ENCODE data around the gene ZSCAN31.

Gene ZSCAN31

DNA sequence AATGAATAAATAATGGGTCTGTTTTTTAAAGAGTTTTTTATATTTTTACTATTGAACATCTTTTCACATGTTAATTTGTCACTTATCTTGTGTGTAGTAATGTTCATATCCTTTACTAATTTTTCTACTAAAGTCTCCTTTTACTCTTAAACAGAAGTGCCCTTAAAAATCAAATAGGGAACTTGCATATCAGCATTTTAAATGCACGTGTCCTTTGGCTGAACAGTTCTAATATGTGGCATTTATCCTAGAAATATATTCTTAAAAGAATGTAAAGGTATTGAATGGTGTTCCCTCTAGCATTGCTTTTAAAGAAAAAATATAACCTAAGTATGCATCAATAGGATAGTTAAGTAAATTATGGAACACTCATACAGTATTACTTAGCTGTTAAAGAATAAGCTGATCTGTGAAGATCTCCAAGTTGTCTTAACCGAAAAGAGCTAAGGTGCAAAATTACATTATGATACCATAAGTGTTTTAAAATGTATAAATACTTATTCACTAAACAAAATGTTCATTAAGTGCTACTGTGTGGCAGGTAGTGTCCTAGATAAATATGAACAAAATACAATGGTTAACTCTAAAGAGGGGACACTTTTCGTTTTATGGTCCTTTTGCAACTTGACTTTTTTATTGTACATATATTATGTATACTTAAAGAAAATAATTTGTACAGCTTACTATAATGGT lies 55.2 kb downstream of the ZSCAN31 start:
- DNase-seq (ENCODE audit: low read depth in 1 of 2, low spot score in 1 of 2), result no peak
- H3K27me3 ChIP-seq (ENCODE audit: insufficient read depth, poor library complexity, severe bottlenecking), result no peaks in the 10 kb centered on the region
- peak overlapping the region; percentile 66 for H3K4me3 ChIP-seq (replicated peaks; ENCODE audit: insufficient read depth, low read length)
- TF ChIP-seq GABPA (IDR thresholded peaks at IDR 0.05; ENCODE audit: low read depth) (no peak), SPI1 (IDR thresholded peaks at IDR 0.05; ENCODE audit: borderline replicate concordance, low read depth) (no peak), POLR2AphosphoS5 (IDR thresholded peaks at IDR 0.05; ENCODE audit: low read depth) (no peak)
- TF ChIP-seq, protein P1, sequence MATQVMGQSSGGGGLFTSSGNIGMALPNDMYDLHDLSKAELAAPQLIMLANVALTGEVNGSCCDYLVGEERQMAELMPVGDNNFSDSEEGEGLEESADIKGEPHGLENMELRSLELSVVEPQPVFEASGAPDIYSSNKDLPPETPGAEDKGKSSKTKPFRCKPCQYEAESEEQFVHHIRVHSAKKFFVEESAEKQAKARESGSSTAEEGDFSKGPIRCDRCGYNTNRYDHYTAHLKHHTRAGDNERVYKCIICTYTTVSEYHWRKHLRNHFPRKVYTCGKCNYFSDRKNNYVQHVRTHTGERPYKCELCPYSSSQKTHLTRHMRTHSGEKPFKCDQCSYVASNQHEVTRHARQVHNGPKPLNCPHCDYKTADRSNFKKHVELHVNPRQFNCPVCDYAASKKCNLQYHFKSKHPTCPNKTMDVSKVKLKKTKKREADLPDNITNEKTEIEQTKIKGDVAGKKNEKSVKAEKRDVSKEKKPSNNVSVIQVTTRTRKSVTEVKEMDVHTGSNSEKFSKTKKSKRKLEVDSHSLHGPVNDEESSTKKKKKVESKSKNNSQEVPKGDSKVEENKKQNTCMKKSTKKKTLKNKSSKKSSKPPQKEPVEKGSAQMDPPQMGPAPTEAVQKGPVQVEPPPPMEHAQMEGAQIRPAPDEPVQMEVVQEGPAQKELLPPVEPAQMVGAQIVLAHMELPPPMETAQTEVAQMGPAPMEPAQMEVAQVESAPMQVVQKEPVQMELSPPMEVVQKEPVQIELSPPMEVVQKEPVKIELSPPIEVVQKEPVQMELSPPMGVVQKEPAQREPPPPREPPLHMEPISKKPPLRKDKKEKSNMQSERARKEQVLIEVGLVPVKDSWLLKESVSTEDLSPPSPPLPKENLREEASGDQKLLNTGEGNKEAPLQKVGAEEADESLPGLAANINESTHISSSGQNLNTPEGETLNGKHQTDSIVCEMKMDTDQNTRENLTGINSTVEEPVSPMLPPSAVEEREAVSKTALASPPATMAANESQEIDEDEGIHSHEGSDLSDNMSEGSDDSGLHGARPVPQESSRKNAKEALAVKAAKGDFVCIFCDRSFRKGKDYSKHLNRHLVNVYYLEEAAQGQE (IDR thresholded peaks at IDR 0.05; ENCODE audit: insufficient replicate concordance, low read depth), result no peak
- TF ChIP-seq, protein P2, sequence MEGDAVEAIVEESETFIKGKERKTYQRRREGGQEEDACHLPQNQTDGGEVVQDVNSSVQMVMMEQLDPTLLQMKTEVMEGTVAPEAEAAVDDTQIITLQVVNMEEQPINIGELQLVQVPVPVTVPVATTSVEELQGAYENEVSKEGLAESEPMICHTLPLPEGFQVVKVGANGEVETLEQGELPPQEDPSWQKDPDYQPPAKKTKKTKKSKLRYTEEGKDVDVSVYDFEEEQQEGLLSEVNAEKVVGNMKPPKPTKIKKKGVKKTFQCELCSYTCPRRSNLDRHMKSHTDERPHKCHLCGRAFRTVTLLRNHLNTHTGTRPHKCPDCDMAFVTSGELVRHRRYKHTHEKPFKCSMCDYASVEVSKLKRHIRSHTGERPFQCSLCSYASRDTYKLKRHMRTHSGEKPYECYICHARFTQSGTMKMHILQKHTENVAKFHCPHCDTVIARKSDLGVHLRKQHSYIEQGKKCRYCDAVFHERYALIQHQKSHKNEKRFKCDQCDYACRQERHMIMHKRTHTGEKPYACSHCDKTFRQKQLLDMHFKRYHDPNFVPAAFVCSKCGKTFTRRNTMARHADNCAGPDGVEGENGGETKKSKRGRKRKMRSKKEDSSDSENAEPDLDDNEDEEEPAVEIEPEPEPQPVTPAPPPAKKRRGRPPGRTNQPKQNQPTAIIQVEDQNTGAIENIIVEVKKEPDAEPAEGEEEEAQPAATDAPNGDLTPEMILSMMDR (IDR thresholded peaks at IDR 0.05; ENCODE audit: insufficient read depth, low read length), result no peak
- H3K27ac ChIP-seq (replicated peaks), result no peak overlapping the region; the same call in 1 of the 2 replicates

DNA sequence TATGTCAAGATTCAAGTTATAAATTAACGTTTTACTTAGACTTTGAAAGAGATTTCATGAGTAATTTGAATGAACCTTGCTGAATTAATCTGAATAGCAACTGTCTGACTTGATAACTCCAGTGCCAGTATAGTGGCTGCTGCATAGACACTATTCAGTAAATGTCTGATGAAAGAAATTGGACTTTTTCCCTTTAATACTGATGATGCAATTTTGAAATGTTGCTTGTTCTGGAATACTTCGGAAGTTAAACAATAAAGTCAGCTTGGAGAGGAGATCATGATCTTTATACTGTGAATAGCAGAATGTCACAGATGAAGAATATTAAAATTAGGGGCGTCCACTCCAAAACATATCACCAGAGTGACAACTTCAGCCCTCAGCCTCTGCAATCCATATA lies 58.2 kb downstream of the ZSCAN31 start:
- Histone ChIP-seq H3K27ac (replicated peaks) (no peak overlapping the region), H3K27me3 (ENCODE audit: insufficient read depth, poor library complexity, severe bottlenecking) (no peaks in the 10 kb centered on the region), H3K4me3 (replicated peaks; ENCODE audit: insufficient read depth, low read length) (no peak overlapping the region)
- no peak for DNase-seq (ENCODE audit: low read depth in 1 of 2, low spot score in 1 of 2)
- TF ChIP-seq, protein P1 (IDR thresholded peaks at IDR 0.05; ENCODE audit: insufficient replicate concordance, low read depth), result no peak
- TF ChIP-seq SPI1 (IDR thresholded peaks at IDR 0.05; ENCODE audit: borderline replicate concordance, low read depth), result no peak
- TF ChIP-seq, protein P2 (IDR thresholded peaks at IDR 0.05; ENCODE audit: insufficient read depth, low read length), result no peak
- no peak for TF ChIP-seq GABPA (IDR thresholded peaks at IDR 0.05; ENCODE audit: low read depth)
- no peak for TF ChIP-seq POLR2AphosphoS5 (IDR thresholded peaks at IDR 0.05; ENCODE audit: low read depth)

DNA sequence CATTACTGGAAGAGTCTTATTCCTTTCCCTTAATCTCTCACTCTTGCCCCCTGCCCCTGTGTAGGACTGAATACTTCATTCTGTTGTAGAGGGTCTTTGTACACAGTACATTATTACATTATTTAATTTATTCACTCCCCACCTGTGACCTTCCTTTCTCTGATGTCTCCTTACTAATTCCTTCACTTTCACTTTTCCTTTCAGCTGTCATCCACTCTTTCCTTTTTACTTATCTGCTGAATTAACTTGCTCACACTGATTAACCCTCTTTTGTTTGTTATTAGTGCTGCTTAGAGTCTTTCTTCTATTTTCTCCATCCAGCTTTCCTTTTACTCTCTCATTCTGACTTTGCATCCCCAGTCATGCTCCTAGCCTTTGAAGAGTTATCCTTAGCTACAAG lies 61.1 kb downstream of the ZSCAN31 start:
- Histone ChIP-seq H3K27ac (replicated peaks) (no peak overlapping the region), H3K4me3 (replicated peaks; ENCODE audit: insufficient read depth, low read length) (no peak overlapping the region), H3K27me3 (ENCODE audit: insufficient read depth, poor library complexity, severe bottlenecking) (no peaks in the 10 kb centered on the region)
- TF ChIP-seq GABPA (IDR thresholded peaks at IDR 0.05; ENCODE audit: low read depth) (no peak), SPI1 (IDR thresholded peaks at IDR 0.05; ENCODE audit: borderline replicate concordance, low read depth) (no peak), POLR2AphosphoS5 (IDR thresholded peaks at IDR 0.05; ENCODE audit: low read depth) (no peak)
- TF ChIP-seq, protein P2 (IDR thresholded peaks at IDR 0.05; ENCODE audit: insufficient read depth, low read length), result no peak
- TF ChIP-seq, protein P1 (IDR thresholded peaks at IDR 0.05; ENCODE audit: insufficient replicate concordance, low read depth), result no peak
- no peak for DNase-seq (ENCODE audit: low read depth in 1 of 2, low spot score in 1 of 2)

Measured in HL-60 (cell line).